Fibroblast of skin of scalp (primary cell): ENCODE results near the gene DYNLRB2. TPM values are rescaled to one million over a fixed set of nuclear protein-coding genes. Genes with fewer than 3 reads are reported as not detected.

Experiments
- DNase-seq: peaks from one replicate; pipeline ENCODE4 v3.0.0-alpha.2; 2013
- polyA plus RNA-seq, 2 experiments: library from polyadenylated mRNA; unstranded; fragments of 120-200 nt; gene quantifications; one replicate each; pipeline ENCODE4 v1.2.1, GENCODE V29; 2013; ENCODE audit not compliant: insufficient read length in 2 of 2

Gene DYNLRB2
- polyA plus RNA-seq (2013, experiment 1 of 2; ENCODE audit: insufficient read length): not detected
- not detected for polyA plus RNA-seq (2013, experiment 2 of 2; ENCODE audit: insufficient read length)

DNA sequence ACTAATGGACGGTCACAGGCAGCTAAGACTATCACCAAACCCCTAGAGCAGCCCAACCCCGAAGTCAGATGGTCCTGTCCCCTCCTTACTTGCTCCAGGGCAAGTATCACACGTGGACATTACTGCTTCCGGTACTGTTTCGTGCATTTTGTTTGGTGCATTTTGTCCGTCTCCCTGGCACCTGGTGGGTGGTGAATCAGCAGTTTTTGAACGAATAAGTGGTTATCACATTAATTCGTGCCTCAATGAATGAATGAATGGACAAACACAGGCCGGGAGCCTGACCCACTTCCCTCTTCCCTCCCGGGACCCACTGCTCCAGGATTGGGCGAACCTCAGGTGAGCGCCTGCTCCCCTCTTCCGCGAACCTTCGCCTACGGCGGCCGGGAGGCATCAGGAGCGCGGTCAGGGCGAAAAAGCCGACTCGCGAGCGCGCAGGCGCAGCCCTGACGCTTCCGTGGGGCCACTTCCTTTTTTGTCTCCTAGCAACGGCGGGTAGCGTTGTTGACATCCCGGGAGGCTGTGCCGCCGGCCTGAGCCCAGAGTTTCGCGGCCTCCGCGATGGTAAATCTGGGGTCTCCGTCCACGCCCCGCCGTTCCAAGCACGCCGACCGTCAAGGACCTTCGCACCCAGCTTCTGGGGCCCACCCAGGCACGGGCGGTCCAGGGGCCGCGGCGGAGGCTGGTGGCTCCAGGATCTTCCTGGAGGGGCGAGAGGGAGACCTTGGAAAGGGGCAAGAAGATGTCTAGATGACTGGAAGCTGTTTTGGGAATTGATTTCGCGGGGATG, at the start of gene DYNLRB2:
DYNLRB2 (plus strand) TSS at position 478 of the 790 bp plus-strand sequence; CDS start at position 562, 84 bp downstream.
- peak; percentile 94 for DNase-seq

DNA sequence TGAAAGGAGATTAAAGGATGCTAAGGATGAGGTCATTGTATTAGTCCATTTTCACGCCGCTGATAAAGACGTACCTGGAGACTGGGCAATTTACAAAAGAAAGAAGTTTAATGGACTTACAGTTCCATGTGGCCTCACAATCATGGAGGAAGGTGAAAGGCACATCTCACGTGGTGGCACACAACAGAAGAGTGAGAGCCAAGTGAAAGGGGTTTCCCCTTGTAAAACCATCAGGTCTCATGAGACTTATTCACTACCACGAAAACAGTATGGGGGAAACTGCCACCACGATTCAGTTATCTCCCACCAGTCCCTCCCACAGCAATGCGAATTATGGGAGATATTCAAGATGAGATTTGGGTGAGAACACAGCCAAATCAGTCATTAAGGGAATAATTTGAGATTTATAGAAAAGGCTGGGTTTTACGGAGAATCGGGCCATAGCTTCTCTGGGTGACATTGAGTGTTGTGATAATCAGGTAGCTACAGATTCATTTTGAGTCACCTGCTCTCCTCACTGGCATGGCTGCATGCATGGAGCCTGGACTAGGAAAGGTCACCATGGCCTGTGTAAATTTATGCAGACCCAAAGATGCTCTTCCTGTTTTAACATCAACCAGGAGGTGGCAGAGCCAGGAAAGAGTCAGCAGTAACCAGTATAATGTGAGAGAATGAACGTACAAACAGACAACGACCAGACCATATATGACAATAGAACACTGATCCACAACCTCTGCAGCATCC, 40.5 kb upstream of the DYNLRB2 start:
- DNase-seq: no peak

DNA sequence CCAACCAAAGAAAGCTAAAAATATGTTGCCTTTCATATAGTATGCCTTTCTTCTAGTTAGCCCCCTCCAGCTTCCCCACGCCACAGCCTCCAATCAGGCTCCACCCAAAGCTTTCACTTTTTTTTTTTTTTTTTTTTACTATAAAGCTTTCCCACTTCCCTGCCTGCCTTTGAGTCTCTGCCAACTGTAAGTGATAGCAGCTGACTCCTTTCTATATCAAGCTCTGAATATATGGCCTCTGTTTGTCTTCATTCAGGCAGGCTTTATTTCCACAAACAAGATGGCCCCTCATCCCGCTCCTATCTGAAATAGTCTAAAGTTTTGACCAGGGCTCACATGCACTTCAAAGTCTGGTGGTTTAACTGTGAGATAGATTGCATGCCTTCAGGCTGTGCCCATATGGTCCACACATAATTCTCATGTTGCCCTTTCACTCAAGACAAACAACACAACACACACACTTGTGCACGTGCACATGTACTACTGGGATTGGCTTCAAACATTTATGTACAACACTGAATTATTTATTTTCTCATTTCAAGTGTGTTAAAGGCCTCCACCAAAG, 39.8 kb upstream of the DYNLRB2 start:
- no peak for DNase-seq

DNA sequence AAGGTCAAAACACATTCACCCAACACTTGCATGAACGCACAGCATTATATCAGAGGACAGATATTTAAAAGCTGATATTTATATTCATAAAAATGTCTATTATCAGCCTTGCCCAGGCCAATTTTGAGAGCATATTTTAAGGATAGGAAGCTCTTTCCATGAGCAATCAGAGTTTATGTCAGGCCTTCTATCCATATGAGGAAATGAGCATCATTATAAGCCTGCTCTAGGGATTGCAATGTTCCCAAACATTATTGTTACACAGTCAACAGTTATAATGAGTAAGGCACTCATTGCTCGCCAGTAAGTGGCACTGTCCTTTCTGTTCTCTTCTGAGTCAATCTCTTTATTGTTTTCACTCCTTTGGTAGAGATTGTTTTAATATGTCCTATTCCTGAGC, 37.7 kb upstream of the DYNLRB2 start:
- DNase-seq: no peak

DNA sequence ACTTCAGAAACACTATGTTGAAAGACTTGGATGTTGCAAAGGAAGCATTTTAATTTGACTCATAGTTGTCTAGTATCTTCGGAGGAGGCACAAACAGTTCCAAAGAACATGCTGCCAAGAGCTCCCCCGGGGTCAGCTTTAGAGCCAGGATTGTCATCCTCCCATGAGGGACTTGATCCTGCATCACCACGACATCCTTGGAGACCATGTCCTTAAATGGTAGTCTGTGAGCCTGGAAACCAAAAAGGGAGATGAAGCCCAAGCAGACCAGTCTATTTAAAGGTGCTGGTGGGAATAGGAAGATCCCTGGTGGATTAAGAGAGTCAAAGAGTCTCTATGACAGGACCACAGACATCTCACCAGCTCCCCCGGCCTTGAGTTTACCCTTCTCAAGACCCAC, 33.3 kb upstream of the DYNLRB2 start:
- DNase-seq: peak; percentile 3

DNA sequence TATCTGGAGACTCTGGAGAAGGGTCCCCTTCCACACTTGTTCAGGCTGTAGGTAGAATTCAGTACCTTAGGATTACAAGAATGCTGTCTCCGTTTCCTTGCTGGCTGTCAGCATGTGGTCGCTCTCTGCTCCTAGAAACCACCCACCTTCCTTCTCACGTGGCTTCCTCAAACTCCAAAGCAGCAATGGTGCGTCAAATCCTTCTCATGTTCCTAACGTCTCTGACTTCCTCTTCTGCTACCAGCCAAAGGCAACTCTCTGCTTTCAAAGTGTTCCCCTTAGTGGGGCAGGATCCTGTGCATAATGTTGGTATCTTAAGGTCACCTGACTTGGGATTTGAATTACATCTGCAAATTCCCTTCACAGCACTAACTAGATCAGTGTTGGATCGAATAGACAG, 30.9 kb upstream of the DYNLRB2 start:
- DNase-seq: no peak

DNA sequence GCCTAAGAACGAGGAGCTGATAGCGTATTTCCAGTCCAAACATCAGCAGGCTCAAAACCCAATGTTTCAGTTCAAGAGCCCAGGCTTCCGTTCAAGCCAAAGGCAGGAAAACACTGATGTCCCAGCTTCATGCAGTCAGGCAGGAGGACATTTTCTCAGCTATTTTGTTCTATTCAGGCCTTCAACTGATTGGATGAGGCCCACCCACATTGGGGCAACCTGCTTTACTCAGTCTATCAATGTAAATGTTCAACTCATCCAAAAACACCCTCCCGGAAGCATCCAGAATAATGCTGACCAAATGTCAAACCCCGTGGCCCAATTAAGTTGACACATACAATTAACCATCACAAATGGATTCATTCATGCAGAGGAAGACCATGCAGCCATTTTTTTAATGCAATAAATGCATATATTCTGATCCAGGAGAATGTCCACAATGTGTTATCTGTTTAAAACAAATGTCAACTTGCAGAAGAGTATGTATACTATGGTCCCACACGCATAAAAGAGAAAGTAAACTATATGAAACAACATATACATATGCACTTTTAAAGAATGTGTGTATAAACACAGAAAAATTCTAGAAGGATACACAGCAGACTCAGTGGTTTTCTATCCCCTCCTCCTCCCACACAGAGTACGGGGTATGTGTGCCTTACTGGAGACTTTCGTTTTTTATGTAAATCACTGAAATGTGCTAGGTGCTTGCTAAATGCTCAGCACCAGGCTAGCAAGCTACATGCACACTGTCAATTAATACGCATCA, 28.8 kb upstream of the DYNLRB2 start:
- no peak for DNase-seq

DNA sequence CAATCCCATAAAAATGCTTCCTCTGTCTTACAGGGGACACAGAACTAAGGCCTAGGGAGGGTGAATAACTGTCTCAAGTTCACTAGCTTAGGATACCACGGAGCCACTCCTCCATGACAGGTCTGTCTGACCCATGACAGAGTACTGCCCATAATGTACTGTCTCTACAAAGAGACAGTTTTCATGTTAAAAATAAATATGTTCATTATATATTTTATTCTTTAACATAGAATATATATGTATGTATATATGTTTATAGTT, 28.3 kb upstream of the DYNLRB2 start:
- no peak for DNase-seq

DNA sequence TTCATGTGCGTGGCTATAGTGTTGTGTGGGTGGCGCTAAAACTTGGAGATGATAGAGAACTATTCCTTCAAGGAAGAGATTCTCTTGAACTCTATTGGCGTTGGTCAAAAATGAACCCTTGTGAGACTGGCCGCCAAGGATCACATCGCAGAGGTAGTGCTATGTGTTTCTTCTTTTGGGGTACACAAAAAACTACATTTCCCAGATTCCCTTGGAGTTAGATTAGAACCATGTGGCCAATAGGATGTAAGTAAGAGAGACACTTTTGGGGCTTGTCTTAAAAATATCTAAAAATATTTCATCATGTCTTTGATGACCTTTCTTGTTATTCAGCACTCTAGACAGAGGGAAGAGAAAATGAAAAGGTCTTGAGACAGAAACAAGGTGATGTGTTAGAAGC, 25.4 kb upstream of the DYNLRB2 start:
- no peak for DNase-seq

DNA sequence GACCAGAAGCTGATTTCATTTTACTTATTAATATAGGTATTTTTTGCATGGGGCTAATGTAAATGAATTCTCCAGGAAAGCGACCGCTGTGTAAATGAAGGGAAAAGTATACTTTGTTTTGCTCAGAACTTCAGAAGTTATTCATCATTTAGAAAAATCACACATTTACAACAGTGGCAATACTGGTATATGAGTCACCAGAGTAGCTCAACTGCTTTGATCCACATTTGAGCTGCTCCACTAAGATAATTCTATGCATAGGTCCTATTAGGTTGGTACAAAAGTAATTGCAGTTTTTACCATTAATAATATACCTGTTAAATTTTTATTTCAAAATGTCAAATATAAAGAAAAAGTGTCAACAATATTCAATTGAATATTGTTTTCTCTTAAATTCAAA, 22.9 kb upstream of the DYNLRB2 start:
- DNase-seq: no peak

DNA sequence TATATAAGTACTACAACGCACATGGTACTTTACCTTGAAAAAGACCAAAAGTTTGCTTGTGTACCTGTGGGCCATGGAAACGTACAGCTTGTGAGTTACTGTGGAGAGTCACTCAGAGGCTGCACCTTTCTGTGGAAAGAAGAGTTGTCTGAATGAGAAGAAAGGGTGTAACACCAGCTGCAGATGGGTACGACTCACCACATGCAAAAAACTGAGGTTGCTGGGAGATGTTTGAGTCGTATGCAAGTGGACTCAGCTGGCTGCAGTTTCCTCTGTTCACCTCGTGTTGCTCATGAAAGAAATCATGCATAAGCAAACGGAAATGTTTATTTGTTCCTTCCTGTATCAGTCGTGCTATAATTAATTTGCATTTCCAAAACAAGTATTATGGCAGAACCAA, 22.4 kb upstream of the DYNLRB2 start:
- DNase-seq: no peak

DNA sequence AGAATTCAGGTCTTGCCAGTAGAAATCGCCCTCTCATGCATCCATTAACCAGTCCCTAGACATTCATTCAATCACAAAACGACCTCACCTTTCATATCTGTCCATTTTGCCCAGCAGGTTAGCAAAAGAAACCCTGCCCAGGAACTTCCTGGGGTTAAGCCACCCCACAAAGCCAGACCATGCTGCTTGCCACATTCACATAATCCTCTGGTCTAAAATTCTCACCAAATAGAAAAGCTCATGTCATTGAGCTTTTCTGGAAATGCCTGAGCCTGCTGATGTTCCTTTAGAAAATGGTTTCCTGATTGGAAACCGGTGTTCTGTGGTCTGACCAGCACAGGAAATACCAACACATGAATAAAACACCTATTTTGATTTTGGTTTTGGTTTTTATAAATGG, 21.6 kb upstream of the DYNLRB2 start:
- DNase-seq: no peak

DNA sequence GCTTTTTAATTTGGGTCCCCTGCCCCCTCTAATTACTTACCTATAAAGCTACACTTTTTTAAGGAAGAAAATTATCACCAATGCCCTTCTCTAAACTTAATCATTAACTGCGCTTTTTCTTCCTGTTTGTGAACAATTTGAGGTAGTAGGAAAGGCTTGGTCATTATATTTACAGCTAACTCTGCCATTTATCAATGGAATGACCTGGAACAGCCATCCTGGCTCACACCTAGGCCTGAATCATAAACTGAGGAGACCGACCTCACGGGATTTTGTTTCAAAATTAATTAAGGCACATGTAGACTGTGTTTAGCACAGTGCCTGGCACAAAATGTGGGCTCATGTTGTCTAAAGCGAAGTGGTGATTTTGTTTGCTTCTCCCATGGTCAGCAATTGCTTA, 15.4 kb upstream of the DYNLRB2 start:
- DNase-seq: no peak

DNA sequence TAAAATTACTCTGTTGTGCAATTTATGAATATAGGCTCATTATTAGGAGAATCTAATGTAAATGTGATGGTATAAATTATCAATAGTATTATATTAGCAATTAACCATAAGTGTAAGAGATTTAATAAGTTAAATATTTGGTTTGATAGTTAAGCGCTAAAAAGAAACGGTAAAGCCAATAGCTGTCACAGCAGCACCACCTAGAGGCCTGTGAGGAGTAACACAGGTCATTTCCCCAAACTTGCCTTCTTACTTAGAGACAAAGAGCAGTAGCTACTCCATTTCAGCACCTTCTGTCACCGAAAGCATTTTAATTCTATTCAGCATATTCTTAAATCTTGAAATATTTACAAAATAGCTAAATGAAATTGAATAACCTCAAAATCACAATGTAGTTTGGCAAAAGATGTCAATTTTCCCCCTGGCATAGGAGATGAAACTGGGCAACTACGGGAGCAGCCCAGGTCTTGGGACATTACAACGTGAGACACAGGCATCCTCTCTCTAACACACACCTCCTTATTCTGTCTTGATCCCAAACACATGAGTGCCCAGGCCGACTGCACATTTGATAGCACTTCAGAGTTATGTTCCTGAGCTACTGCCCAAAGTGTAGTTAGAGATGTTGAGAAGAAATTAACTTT, 14.3 kb upstream of the DYNLRB2 start:
- peak; percentile 63 for DNase-seq

DNA sequence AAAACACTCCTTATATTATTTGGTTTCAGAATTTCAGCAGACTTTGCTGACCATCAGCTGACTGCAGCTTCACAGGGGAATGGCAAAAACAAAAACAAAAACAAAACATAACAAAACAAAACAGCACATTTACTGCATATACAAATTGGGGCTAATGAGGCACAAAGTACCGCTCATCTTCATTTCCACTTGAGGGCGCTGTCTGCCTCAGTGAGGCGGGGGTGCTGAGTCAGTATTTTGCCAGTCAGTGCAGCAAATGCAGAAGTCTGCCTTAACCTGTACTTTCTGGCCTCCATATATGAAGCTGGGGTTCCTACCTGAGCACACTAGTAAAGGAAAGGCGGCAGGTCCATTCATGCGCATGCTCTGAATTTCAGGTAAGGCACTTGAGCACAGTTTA, 13.5 kb upstream of the DYNLRB2 start:
- DNase-seq: peak; percentile 22

DNA sequence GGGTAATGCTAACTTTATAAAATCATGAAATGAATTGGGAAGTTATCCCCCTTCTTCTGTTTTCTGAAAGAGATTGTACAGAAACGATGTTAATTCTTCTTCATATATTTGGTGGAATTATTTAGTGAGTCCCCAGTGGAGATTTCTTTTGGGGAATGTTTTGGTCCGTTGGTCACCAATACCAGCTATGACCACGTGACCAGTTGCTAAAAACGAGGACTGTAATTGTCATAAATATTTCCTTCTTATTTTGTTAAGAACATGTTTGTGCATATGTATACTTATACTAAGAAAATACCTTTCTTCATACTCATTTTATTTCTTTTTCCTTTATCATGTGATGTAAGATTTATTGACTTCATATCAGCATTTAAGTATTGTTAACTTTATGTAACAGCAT, 10.3 kb upstream of the DYNLRB2 start:
- DNase-seq: no peak

DNA sequence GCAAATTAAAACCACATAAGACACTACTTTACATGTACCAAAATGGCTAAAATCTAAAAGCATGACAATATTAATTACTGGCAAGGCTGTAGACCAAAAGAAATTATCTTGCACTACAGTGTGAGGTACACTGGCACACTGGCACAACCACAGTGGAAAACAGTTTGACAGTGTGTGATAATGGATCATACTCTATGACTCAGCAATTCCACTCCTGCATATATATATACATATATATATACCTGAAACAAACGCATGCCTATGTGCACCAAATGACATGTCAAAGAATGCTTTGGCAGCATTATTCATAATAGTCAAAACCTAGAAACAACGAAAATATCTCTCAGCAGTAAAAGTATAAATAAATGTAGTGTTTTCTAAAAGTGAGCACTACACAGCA, 4.6 kb upstream of the DYNLRB2 start:
- no peak for DNase-seq

DNA sequence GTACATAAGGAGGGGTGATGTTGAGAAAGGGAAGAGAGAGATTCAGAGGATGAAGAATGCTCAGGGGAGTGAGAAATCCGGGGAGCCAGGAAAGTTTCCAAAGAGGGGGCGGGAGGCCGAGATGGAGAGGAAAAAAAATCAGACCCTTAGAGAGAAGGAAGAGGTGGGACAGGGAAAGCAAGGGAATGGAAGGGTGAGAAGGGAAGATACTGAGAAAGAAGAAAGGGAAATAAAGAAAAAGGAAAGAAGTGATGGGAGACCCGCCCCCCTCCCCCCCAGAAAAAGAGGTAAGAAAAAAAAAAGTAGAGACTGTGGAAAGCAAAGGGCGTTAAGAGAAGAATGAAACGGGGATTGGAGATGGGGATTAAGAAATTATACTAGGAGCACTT, 507 bp downstream of the DYNLRB2 start:
- no peak for DNase-seq

DNA sequence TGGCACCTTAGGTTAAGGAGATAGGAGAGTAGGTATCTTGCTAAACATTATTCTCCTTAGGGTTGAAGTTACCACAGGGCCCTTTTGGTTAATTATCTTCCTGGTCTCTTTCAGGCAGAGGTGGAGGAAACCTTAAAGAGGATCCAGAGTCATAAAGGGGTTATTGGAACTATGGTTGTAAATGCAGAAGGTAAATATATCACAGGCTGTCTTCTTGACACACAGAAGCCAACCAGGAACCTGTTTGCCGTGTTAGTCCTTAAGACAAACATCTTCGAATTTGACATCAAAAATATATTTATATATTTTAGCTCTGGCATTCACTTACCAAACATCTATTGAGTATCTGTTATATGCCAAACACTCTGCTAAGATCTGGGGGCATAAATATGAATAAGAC, 2.4 kb downstream of the DYNLRB2 start:
- DNase-seq: no peak

DNA sequence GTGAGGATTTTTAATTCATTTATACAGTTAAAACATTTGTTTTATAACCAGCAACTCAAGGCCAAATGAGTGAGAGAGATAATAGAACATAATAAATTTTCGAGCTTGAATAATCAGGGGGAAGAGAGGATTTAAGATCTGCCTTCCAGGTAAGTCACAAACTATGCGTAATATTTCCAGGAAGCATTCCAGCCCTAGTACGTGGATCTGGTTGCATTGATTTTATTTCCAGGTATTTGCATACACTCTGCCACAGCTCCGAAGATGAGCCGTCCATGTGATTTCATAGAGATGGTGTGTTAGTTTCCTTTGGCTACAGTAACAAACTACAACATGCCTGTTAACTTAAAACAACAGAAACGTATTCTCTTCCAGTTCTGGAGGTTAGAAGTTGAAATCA, 3.5 kb downstream of the DYNLRB2 start:
- no peak for DNase-seq

DNA sequence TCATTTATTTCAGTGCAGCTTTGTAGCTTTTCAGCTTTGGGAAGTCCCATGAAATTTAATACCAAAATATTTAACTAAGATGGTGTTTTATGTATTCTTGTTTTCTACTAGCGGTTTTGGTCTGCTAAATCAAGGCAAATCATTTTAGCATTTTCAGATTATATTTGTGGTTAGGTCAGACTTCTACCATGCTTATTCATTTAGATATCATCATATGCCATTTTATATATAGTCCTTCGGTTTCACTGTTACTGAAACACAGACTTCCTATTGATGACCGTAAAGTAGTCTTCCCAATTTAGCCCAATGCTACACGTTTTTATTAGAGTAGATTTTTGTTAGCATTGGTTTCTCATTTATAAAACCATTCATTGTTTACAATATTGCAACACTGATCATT, 5.5 kb downstream of the DYNLRB2 start:
- no peak for DNase-seq

DNA sequence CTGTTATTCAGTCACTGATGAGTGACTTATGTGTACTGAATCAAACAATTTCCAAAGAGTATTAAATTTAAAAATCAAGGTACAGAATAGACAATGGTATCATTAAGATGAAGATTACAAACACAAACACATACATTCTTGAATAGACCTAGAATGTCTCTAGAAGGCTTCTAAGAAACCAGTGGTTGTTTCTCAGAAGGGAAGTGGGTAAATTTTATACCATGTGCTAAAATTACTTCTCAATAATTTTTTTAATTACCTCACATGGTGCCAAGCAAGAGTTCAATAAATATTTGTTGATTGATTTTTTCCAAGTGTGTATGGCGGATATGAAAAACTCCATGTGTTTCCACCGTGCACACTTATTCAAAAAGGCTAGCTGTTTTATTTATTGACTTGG, 6.4 kb downstream of the DYNLRB2 start:
- DNase-seq: no peak

DNA sequence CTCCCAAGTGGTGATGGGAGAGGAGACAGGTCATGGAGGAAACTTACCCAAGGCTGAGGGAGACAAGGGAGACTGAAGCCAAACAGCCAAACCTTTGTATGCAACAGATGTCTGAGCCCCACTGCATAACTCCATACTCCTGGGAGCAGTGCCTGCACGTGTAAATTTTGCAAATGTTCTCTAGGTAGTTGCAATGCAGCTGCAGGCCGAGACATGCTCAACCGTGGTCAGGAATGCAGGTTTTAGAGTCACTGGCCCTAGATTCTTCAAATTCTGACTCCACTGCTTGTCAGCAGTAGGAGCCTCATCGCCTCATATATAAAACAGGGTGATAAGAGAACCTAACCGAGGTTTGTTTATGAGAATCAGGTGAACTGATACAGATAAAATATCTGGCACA, 11.5 kb downstream of the DYNLRB2 start:
- DNase-seq: no peak
